NB4 (cell line): Measurements from ENCODE around the gene FUT1.

Experiments
- CTCF ChIP-seq: IDR thresholded peaks from one replicate; pipeline ENCODE4 v1.5.1; 2012; ENCODE audit warnings: low read depth, low read length
- POLR2A ChIP-seq: IDR thresholded peaks from 2 replicates; pipeline ENCODE4 v1.6.1; 2011; ENCODE audit warnings: mild to moderate bottlenecking; ENCODE audit not compliant: insufficient read length; ENCODE audit errors: extremely low read depth

- TF ChIP-seq POLR2A (peak; percentile 37), CTCF (no peak)
Measured at GRCh38 chr19:48760504-48761205, 8.2 kb upstream of the FUT1 start.
